Measurements from ENCODE around the gene HASPIN.
"Not testable (repeated sequence)": the region's sequence is repeated elsewhere in the genome, so short reads cannot be mapped to it uniquely, and the experiment has no call there.

The HASPIN gene

GRCh38 chr17:3734911-3735276 lies 11.2 kb downstream of the HASPIN start:
- not testable (repeated sequence) for DNase-seq

DNA sequence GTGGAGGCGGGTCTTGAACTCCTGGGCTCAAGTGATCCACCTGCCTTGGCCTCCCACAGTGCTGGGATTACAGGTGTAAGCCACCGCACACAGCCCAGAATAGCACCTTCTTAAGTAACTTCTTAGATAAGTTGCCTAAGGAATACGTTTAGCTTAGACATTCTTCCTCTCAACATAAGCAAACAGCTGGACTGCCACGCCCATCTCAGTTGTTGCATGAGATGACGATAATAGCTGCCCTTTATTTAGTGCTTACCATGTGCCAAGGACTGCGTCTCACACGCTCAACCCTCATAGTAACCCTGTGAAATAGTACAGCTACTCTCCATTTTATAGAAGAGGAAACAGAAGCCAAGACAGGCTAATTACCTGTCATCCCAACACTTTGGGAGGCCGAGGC lies 11.8 kb downstream of the HASPIN start:
- DNase-seq = no peak

- peak in 32 of 56 donors; percentile 5 to 61 (median 35) for DNase-seq
Observed at GRCh38 chr17:3738562-3739295, 15.0 kb downstream of the HASPIN start.

GRCh38 chr17:3739422-3740124 lies 15.9 kb downstream of the HASPIN start:
- DNase-seq = peak in 1 of 56 donors; percentile 10

DNA sequence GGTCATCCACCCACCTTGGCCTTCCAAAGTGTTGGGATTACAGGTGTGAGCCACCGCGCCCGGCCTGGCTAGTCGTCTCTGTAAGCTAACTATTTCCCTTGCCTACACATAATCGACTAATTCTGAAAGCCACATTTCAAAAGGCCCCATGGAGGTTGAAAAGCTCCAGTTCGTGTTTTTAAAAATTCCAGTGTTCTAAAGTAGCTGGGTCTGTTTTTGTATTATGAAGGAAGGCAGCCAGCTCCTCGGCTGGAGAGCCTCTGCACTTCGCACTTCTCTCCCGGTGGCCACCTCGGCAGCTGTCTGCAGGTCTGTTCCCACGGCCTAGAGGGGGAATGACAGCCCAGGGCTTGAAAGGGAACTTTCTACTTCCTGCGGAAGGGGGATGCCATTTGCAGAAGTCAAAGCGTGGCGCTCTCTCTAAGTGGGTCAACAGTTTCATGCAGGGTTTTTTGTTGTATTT lies 16.9 kb downstream of the HASPIN start:
- DNase-seq = peak in 1 of 56 donors; percentile 33

GRCh38 chr17:3744014-3744413 lies 20.3 kb downstream of the HASPIN start:
- no peak for DNase-seq

DNA sequence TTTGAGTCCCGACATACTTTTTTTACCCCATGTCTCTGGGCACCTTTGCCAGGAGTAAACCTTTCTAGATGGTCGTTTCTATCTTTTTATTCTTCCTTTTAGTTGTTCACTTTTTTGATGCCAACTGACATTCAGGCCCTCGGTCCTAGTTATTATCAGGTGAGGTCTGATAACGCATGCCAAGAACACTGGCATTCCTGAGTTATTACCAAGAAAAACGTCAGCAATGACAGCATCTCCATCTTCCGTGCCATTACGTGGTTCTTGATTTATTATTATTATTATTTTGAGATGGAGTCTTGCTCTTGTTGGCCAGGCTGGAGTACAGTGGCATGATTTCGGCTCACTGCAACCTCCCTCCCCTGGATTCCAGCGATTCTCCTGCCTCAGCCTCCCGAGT lies 21.4 kb downstream of the HASPIN start:
- DNase-seq = no peak

DNA sequence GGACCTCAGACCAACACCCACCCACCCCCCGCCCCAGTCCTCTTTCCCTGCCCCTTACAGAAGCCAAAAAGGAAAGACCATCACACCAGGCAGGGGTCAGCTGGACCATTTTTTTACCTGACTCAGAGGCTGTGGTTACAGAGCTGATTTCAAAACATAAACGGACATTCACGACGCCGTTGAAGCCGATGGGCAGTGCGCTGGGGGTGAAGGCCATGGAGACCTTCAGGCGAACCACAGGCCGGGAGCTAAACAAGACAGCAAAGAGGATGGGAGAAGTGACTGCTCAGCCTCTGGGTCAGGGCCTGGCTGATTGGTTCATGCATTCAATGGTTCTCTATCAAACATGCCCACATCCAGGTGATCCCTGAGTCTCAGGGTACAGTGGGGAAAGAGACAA lies 24.1 kb downstream of the HASPIN start:
- no peak for DNase-seq

GRCh38 chr17:3748576-3748975 lies 24.9 kb downstream of the HASPIN start:
- no peak for DNase-seq

DNA sequence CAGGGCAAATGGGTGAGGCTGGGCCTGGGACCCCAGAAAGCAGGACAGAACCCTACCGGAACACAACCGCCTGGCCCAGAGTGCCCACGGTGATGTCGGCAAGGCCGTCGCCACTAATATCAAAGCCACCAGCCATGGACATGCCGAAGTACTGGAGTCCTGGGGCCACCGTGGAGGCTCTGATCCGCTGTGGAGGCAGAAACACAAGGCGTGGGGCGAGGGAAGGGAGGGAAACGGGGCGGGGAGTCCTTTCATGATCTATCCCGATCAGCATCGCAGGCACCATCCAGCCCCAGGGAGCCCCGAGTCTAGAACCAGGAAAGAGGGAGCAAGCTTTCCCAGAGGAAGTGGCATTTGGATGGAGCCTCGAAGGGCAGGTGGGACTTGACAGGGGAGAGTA lies 26.6 kb downstream of the HASPIN start:
- no peak for DNase-seq

DNA sequence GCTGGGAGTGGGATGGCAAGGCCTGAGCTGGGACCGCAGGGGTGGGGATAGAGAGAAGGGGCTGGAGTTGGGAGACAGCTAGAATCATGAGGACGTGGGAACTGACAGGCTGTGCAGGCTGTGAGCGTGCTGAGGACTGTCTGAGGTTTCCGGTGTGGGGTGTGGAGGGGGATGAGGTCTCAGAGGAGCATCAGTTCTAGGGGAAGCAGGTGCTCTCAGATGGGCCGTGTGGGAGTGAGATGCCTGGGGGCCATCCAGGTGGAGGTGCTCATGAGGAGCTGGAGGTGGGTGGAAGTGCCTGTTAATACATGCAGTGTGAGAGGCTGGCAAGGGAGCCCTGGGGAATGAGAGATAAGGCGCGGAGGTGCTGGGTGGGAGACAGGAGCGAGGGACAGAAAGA lies 27.2 kb downstream of the HASPIN start:
- DNase-seq = no peak

GRCh38 chr17:3751836-3752235 lies 28.1 kb downstream of the HASPIN start:
- no peak for DNase-seq

DNA sequence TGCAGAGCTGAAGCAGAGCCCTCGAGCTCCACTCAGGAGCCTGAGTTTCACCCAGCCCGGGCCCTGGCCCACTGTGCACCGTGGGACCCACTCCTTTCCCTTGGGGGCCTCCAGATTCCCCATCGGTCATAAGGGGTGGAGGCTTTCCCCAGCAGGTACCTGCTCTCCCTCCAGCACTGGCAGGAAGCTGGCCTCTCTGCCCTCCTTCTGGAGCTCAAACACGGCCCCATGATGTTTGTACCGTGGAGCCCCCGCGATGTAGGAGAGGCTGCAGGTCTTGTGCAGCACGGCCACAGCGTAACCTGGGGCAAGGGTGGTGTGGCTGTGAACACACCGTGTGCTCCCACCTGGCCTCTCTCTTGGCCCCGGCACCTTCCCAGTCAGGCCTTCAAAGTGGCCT lies 29.9 kb downstream of the HASPIN start:
- DNase-seq = no peak

DNA sequence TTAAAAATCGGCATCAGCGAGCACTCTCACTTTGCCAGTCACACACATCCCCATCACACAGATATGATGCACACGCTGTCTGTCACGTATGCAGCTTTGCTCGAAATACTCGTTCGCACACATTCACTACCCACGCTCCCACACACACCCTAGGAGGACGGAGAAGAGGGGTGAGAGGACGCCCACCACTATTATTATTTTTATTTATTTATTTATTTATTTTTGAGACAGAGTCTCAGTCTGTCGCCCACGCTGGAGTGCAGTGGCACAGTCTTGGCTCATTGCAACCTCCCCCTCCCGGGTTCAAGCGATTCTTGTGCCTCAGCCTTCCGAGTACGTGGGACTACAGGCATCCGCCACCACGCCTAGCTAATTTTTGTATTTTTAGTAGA lies 30.4 kb downstream of the HASPIN start:
- peak in 2 of 56 donors; percentile 16 to 35 for DNase-seq

DNA sequence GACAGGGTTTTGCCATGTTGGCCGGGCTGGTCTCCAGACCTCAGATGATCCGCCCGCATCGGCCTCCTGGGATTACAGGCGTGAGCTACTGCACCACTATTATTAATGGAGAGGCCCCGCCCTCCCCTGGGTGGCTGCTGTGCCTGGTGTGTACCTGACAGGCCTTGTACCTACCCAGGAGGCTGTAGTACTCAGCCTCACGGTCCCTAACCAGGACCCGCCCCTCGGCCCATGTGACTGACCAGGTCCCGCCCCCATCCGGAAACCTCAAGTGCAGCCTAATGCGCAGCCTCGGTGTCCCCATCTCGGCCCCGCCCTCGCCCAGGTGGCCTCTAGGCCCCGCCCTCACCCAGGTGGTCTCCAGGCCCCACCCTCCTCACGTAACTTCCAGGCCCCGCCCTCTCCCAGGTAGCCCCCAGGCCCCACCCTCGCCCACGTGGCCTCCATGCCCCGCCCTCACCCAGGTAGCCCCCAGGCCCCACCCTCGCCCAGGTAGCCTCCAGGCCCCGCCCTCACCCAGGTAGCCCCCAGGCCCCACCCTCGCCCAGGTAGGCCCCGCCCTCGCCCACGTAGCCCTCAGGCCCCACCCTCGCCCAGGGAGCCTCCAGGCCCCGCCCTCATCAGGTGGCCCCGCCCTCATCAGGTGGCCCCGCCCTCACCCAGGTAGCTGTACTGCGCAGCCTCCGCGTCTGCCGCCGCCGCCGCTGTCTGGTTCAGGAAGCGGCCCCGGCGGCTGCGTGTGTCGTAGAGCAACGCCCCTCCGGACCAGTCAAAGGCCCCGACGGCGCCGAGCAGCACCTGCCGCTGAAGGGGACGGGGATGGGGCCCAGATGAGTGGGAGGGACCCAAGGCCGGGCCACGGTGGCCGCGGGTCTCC lies 31.0 kb downstream of the HASPIN start:
- DNase-seq = peak in 3 of 56 donors; percentile 13 to 69 (median 45)

GRCh38 chr17:3755335-3756030 lies 31.8 kb downstream of the HASPIN start:
- DNase-seq = no peak

DNA sequence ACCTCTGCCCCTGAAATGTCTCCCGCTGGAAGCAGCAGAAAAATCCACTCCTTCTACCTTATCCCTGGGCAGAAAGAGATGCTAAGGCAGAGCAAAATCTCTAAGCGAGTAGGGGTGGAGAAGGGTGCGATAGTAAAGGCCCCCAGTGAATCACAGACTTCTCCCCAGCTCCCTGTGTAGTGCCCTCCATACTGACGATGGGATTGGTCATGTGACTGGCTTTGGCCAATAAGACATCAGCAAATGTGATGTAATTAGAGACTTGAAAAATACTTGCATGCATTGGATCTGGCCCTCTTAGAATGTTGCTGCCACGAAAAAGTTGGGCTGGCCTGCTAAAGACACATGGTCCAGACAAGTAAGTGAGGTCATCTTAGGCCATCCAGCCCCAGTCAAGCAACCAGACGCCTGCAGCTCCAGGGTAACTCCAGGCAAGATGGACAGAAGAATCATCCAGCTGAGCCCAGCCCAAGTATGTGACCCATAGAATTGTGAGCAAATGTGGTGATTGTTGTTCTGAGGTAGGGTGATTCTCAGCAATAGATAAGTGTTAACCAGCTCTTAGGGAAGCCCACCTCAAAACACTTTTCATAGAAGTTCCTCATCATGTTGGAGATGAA lies 36.0 kb downstream of the HASPIN start:
- no peak for DNase-seq

DNA sequence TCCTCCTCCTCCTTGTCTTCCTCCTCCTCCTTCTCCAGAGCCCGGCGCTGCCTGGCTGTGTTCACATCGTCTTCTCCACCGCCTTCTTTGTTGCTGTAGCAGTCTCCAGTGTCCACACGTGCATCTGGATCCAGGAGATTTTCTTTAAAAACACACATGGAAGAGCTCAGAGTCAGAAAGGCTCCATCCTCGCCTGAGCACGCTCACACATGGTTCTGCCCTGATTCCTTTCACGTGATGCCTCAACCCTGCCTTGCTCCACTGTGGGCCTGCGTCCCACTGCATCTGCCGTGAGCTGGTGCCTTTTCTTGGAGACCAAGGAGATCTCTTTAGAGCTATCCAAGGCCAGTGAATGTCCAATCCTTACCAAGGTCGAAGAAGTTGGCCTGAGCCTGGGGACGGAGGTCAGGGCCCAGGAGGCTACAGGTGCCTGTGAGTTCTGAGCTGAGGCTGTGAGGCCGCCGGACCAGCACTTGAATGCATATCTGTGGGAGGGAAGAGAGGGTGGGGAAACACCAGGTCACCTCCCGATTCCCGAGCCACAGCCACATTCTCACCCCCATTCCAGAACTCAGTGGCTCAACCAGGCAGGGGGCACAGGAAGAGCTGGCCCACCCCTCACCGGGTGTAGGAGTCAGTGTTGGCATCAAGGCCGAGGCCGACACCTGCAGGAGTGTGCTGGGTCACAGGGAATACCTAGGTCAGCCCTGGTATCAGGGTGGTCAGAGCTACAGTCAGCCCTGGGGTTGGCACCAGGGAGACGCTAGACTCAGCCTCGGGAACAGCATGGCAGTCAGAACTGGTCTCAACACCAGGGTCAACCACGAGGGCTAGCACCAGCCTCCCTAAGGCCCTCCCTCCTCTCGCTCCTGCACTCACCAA lies 37.6 kb downstream of the HASPIN start:
- DNase-seq = no peak

DNA sequence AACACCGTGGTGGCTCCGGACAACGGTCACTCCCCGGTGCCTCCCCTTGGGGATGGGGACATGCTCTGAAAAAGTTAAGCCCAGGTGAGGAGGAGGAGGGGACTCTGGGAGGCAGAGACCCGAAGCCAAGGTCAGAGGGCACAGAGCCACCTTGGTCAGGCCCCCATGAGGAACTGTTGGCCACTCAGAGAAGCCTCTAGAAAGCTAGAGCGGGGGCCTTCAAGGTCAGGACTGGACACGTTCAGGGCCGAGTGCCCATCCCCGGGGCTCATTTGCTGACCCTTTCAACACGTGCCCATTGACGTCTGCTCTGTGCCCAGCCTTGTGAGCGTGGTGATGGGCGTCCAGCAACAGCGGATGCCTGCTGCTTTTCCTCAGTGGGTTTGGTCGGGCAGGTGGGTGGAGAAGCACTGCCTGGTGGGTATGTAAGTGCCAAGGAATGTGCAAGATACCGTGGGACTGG lies 38.2 kb downstream of the HASPIN start:
- no peak for DNase-seq
